Subcutaneous adipose tissue (tissue), 4 donors: ENCODE data around the gene FZD8. TPM values are rescaled to one million over a fixed set of nuclear protein-coding genes. Genes with fewer than 3 reads are reported as not detected.

Experiments
- CTCF ChIP-seq: fragments of 450-650 bp; IDR thresholded peaks from one replicate; pipeline ENCODE4 v1.5.1; 2016; ENCODE audit warnings: low read depth, mild to moderate bottlenecking, control low read depth, antibody characterized with exemption, moderate library complexity
- total RNA-seq, 4 donors: library from RNA; depleted of rRNA; stranded (reverse); fragments of >200 nt; gene quantifications; one replicate each; pipeline ENCODE4 v1.1.0, GENCODE V29; 2016

FZD8 gene
- total RNA-seq, 4 donors from 2014 or later = 0.82 to 3.8 (median 1.9) TPM

DNA sequence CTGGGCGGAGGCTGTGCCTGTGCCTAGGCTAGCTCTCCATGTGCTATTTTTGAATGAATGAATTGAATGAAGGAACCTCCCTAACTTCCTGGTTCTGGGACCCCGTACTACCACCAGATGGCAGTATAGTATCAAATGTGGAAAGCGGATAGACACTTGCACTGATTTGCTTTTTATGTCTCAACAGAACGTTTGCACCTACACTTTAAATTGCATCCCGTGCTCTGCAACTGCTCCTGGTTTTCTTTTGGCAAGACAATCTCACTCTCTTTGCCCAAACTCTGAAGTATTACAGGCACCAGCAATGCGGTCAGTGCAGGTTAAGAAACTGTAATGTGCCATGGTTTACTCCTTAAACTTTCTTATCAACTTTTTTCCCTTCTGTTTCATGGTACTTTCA lies 6.5 kb downstream of the FZD8 start:
- TF ChIP-seq CTCF = no peak

DNA sequence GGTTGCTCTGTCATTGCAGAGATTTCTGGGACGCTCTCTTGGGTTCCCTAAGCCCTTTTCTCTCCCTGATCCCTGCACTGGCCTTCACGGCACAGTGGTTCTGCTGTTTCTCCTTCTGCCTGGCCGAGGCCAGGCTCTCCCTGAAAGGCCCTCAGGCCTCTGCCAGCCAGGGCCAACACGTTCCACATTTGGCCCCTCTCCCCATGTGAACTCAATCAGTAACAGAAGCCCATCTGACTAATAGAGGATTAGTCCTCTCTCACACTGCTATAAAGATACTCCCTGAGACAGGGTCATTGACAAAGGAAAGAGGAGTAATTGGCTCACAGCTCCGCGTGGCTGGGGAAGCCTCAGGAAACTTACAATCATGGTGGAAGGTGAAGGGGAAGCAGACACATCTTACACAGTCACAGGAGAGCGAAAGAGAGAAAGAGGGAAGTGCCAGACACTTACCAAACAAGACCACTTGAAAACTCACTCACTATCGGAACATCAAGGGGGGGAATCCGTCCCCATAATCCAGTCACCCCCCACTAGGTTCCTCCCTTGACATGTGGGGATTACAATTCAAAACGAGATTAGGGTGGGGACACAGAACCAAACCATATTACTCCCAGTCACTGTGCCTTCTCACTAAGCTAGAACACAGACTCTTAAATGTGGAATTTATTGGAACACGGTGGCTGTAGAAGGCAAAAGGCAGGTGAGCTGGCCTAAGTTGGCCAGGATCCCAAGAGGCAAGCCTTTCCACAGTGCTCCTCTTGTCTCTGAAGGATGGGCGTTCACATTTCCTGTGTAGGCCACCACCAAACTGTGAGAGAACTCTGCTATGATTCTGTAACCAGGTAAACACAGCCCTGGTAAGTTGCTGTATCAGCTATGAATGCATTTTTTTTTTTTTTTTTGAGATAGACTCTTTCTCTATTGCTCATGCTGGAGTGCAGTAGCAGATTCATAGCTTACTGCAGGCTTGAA lies 8.8 kb downstream of the FZD8 start:
- no peak for TF ChIP-seq CTCF

GRCh38 chr10:35632027-35632426 lies 10.1 kb downstream of the FZD8 start:
- TF ChIP-seq CTCF = no peak

GRCh38 chr10:35631404-35631803 lies 10.7 kb downstream of the FZD8 start:
- TF ChIP-seq CTCF = no peak

DNA sequence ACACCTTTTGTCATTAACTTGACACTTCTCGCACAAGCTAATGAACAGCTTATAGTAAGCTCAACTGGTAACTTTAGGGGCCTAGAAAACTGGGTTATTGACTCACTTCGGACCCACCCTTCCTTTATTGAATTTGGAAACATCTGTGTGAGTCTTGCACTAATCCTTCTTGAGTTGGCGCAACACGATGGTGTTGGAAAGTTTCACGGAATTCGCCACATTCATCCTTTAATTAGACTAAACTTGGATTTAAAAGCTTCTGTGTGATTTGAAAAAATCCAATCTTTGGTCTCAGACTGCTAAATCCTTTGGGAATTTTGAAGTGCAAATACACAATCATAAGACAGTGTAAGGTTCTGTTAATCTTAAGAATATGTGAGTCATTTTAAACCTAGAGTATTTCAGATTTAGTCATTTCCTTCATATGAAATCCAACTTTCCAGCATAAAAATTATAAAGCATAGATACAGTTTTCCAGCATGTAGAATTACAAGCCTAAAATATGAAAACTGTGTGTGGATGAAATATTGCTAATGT lies 15.1 kb downstream of the FZD8 start:
- no peak for TF ChIP-seq CTCF

GRCh38 chr10:35614312-35614711 lies 27.8 kb downstream of the FZD8 start:
- TF ChIP-seq CTCF = no peak

DNA sequence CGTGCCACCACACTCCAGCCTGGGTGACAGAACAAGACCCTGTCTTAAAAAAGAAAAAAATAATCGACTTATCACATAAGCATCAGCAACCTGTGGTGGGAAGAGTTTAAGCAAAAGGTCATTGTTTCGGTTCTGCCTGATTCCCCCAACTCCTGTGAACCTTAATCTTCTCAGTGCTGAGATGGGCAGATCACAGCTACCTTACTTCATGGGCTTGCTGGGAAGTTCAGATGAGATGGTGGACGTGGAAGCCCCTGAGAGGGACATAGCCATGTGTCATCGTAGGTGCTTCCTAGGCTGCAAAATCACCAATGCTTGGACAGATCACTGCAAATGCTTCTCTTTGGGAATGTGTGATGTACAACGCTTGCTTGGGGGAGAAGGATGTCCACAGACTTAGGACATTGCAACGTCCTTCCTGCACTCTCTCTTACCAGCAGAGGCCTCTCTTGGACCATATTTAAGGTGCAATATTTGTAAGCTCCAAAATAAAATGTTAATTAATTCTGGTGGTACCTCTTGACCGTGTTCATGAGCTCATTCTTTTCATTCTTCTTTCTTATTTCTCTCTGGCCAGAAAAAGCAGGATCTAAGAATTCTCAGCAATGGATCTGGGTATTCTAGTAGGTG lies 28.4 kb downstream of the FZD8 start:
- TF ChIP-seq CTCF = no peak
